HG03575 (cell line): Measurements from ENCODE around the gene GNB4.
A peak's percentile ranks its signal among the peaks of the same experiment; 100 is the strongest.

Experiments used
- ATAC-seq: cut with Tn5 transposase; IDR thresholded peaks from one replicate; pipeline ENCODE4 v1.9.1; 2021; ENCODE audit not compliant: unreplicated experiment, insufficient number of reproducible peaks, low FRiP score; ENCODE audit errors: extremely low read depth

The GNB4 gene

GRCh38 chr3:179451265-179452175 lies at the start of gene GNB4:
Gene GNB4, minus strand, starts transcription at chr3:179451470. Its CDS starts 25,270 bp downstream, at chr3:179426200.
- peak; percentile 28 for ATAC-seq

DNA sequence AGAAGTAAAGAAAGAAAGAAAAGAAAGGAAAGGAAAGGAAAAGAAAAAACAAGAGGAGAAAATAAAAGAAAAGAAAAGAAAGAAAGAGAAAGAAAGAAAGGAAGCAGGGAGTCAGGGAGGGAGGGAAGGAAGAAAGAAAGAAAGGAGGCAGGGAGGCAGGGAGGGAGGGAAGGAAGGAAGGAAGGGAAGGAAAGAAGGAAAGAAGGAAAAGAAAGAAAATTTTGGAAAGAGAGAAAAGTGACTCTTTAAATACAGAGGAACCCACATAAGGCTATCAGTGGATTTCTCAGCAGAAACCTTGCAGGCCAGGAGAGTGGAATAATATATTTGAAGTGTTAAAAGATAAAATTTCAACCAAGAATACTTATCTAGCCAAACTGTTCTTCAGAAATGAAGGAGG lies 44.2 kb upstream of the GNB4 start:
- ATAC-seq, result no peak

GRCh38 chr3:179493260-179493659 lies 42.0 kb upstream of the GNB4 start:
- ATAC-seq, result no peak

DNA sequence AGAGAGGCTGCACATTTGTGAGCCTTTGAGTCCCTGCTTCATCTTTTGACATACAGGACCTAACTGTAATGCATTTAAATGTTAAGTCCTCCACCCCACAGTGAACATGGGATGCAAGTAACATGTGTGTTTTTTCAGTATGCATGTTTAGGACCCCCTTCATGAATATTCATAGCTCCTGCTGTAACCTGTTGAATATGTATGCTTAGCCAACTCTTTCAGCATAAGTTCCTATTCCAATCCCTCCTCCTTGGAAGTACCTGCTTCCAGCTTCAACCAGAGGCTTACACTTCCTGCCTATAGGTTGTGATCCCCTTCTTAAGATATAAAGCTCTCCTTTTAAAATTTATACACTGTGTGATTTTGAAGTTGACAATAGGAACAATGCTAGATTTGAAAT lies 36.9 kb upstream of the GNB4 start:
- no peak for ATAC-seq

DNA sequence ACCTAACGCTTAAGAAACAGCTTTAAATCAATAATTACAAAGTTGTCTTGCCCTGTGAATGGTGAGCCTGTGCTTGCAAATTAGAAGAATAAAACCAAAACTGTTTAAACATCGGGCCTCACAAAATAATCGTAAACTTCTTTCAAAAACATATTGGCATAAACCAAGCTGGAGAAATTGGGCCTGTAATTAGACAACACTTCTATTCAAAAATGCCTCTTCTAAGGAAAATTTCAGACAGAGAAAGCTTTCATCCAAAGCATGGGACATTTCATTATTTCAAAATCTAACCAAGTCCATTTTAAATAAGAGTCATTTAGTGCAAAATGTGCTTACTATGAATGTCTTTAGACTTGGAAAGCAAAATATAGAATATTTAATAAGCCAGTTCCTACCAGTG lies 35.5 kb upstream of the GNB4 start:
- ATAC-seq, result no peak

GRCh38 chr3:179482857-179483256 lies 31.6 kb upstream of the GNB4 start:
- no peak for ATAC-seq

- no peak for ATAC-seq
These were observed 24.9 kb upstream of the GNB4 start for GRCh38 chr3:179476215-179476614.

- ATAC-seq, result no peak
These were observed 23.2 kb upstream of the GNB4 start for GRCh38 chr3:179474480-179474879.

DNA sequence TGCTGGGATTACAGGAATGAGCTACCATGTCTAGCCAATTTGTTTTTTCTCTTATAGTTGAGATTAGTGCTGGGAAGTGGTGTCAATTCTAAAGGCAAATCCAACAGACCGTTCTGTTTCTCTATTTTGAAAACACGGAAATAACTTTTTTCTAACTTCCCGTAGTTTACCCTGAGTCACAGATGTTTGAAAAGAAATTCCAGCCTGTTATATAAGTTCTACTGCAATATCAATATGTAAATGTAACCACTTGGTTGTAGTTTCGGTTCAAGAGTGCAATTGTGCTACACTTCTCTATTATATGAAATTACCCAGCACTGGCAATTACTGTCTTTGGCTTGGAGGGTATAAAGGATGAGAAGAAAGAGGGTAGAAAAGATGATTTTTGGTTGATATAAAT lies 22.3 kb upstream of the GNB4 start:
- ATAC-seq, result no peak

- no peak for ATAC-seq
These were observed 13.2 kb upstream of the GNB4 start for GRCh38 chr3:179464323-179465092.

DNA sequence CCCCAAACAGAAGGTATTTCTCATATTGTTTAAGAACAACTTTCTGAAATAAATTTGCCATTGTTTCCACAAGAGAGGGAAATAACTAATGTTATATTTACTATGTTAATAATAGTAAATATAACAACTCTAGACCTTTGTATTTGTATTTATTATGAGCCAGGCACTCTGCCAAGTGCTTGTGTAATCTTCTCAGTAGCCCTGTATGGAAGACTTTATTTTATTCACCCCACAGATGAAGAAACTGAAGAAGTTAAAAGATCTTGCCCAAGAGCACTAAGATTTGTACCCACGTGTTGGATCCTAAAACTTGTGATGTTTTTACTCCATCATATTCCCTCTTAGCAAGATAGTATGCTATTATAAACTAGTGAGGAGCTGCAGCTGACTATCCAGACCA lies 12.0 kb upstream of the GNB4 start:
- no peak for ATAC-seq

GRCh38 chr3:179460260-179460659 lies 9.0 kb upstream of the GNB4 start:
- no peak for ATAC-seq

DNA sequence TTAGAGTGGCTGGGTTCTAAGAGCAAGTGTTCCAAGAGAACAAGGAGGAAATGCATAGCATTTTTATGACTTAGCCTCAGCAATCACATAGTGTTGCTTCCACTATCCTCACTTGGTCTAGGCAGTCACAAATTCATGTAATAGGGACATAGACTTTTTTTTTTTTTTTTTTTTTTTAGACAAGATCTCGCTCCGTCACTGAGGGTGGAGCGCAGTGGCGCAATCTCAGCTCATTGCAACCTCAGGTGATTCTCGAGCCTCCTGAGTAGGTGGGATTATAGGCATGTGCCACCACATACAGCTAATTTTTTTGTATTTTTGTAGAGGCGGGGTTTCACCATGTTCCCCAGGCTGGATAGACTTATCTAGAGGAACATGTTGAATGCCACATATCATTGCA lies 4.7 kb upstream of the GNB4 start:
- no peak for ATAC-seq

DNA sequence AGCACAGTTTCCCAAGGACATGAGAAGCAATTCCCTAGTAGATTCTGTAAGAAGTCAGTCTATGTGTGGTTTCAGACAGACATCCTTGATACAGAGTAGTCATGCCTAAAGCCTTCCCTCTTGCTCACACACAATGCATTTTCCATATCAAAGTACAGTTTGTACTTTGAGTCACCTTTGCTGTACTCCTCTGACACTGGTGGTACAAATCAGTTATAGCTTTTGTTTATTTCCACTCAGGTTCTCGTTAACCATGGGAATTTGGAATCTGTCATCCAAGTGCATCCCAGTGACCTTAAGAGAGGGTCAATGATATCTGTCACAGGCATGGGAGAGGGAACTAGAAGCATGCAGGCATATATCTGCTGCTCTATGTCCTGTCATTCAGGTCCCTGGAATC lies 3.6 kb upstream of the GNB4 start:
- ATAC-seq, result no peak

- ATAC-seq, result no peak
These were observed 2.7 kb upstream of the GNB4 start for GRCh38 chr3:179453967-179454366.

GRCh38 chr3:179452872-179453271 lies 1.6 kb upstream of the GNB4 start:
- no peak for ATAC-seq

GRCh38 chr3:179452176-179452564 lies 900 bp upstream of the GNB4 start:
- ATAC-seq, result no peak

DNA sequence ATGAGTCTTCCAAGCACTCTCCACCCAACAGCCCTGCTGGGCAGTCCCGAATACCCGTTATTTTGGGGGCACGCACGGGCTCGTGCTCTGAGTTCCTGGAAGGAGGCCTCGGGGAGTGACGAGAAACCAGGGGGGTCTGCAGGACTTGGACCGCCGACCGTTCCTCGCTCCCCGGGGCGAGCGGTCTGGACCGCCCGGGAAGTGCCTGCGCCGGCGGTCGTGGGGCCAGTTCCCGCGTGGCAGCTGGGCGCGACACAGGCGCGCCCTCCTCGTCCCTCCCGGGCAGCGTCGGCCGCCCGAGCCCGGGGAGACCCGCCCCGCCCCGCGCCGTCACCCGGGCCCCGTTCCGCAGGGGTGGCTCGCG lies 387 bp downstream of the GNB4 start:
- ATAC-seq, result no peak

- no peak for ATAC-seq
These were observed 989 bp downstream of the GNB4 start for GRCh38 chr3:179450261-179450701.

GRCh38 chr3:179449636-179450035 lies 1.6 kb downstream of the GNB4 start:
- ATAC-seq, result no peak
